PC-9 (cell line): ENCODE results near the gene AKAP8L.

Experiments used
- EZH2 ChIP-seq: fragments of 200-600 bp; sonication (generic); IDR thresholded peaks from 2 replicates; pipeline ENCODE4 v1.8.0; 2017; ENCODE audit warnings: antibody characterized with exemption, low read depth
- TF ChIP-seq, protein P1 (sequence below): fragments of 200-600 bp; sonication (generic); conservative IDR thresholded peaks from 2 replicates; pipeline ENCODE4 v1.6.1; 2017; ENCODE audit warnings: mixed run types, antibody characterized with exemption, mild to moderate bottlenecking, moderate library complexity

DNA sequence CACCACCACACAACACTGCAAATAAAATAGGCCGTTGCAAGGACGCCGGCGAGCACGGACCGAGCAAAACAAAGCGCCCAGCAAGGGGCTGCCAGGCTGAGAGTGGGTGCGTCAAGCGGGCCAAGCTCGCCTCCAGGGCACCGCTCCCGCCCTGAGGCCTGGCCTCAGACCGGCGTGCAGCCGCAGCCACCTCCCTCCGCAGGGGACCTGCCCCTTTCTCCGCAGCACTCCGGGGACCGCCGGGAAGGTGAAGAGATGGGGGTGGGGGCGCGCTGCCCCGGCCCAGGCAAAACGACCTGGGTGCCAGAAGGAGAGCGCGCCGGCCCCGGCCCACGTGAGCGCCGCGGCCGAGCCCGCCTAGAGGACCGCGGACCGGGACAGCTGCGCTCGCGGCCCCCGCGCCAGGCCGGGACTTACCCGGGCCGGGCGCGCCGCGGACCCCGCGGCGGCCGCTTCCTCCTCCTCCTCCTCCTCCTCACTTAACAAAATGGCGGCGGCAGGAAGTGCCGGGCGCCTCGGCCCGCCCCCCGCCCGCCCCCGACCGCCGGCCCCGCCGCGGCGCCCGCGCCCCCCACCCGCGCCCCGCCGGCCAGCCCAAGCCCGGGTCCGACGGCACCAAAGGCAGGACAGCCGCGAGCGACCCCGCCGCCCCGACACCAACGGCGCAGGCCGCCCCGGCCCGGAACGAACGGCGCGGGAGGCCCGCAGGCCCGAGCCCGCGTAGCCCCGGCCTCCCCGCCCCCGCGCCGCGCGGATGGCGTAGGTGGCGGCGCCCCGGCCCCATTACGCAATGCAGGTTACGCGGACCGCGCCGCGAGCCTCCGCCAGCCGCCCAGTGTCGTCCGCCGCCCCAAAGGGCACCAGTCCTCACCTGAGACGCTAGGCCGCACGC lies 87.1 kb downstream of the AKAP8L start:
- TF ChIP-seq EZH2 = no peak
- TF ChIP-seq, protein P1, sequence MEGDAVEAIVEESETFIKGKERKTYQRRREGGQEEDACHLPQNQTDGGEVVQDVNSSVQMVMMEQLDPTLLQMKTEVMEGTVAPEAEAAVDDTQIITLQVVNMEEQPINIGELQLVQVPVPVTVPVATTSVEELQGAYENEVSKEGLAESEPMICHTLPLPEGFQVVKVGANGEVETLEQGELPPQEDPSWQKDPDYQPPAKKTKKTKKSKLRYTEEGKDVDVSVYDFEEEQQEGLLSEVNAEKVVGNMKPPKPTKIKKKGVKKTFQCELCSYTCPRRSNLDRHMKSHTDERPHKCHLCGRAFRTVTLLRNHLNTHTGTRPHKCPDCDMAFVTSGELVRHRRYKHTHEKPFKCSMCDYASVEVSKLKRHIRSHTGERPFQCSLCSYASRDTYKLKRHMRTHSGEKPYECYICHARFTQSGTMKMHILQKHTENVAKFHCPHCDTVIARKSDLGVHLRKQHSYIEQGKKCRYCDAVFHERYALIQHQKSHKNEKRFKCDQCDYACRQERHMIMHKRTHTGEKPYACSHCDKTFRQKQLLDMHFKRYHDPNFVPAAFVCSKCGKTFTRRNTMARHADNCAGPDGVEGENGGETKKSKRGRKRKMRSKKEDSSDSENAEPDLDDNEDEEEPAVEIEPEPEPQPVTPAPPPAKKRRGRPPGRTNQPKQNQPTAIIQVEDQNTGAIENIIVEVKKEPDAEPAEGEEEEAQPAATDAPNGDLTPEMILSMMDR = no peak
